NCI-H1930 (cell line): ENCODE results near the gene SPC24.
"Not testable (repeated sequence)": the region's sequence is repeated elsewhere in the genome, so short reads cannot be mapped to it uniquely, and the experiment has no call there.

Source experiments
- DNase-seq, 2 experiments: peaks; one replicate each; lab custom pipeline; 2025; lab: John Stamatoyannopoulos, UW

The SPC24 gene

DNA sequence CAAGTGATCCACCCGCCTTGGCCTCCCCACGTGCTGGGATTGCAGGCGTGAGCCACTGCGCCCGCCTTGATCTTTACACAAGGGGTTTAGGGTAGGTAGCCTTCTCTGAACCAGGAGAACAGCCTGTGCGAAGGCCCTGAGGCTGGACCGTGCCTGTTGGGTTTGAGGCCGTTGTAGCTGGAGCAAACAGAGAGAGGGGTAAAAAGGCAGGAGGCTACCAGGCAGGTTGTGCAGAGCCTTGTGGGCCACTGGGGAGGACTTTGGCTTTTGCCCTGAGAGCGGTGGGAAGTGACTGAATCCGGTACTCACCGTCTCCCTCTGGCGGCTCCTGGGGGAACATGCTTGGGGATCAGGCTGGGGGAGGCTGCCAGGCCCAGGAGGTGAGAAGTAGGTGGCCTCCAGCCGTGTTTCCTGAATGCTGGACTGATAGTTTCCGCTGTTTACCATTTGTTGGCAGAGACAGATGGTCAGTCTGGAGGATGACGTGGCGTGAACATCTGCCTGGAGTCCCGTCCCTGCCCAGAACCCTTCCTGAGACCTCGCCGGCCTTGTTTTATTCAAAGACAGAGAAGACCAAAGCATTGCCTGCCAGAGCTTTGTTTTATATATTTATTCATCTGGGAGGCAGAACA, 24.6 kb downstream of the SPC24 start:
- peak; percentile 12 to 41 for DNase-seq

- DNase-seq, result no peak
Observed at GRCh38 chr19:11127905-11128304, 27.7 kb downstream of the SPC24 start.

GRCh38 chr19:11125994-11126685, 29.4 kb downstream of the SPC24 start:
- DNase-seq, result peak; percentile 23 to 38

DNA sequence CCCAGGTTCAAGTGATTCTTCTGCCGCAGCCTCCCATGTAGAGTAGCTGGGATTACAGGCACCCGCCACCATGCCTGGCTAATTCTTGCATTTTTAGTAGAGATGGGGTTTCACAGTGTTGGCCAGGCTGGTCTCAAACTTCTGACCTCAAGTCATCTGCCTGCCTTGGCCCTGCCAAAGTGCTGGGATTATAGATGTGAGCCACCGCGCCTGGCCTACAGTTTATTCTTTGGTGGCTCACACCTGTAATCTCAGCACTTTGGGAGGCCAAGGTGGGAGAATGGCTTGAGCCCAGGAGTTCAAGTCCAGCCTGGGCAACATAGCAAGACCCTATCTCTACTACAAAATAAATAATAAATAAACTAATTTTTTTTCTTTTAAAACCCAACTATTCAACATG, 31.4 kb downstream of the SPC24 start:
- not testable (repeated sequence) for DNase-seq

DNA sequence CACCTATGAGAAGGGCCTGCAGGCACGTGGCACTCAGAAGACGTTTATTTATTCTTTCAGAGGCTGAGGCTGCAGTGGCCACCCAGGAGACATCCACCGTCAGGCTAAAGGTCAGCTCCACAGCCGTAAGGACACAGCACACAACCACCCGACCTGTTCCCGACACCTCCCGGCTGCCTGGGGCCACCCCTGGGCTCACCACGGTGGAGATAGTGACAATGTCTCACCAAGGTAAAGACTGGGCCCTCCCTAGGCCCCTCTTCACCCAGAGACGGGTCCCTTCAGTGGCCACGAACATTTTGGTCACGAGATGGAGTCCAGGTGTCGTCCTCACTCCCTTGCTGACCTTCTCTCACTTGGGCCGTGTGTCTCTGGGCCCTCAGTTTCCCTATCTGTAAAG, 32.5 kb downstream of the SPC24 start:
- no peak for DNase-seq

GRCh38 chr19:11121963-11122362, 33.6 kb downstream of the SPC24 start:
- DNase-seq, result not testable (repeated sequence)

GRCh38 chr19:11116507-11116906, 39.1 kb downstream of the SPC24 start:
- no peak for DNase-seq

DNA sequence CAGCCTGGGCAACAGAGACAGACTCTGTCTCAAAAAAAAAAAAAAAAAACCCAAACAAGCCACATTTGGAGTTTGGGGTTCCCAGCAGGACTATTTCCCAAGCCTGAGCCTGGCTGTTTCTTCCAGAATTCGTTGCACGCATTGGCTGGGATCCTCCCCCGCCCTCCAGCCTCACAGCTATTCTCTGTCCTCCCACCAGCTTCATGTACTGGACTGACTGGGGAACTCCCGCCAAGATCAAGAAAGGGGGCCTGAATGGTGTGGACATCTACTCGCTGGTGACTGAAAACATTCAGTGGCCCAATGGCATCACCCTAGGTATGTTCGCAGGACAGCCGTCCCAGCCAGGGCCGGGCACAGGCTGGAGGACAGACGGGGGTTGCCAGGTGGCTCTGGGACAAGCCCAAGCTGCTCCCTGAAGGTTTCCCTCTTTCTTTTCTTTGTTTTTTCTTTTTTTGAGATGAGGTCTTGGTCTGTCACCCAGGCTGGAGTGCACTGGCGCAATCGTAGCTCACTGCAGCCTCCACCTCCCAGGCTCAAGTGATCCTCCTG, 39.6 kb downstream of the SPC24 start:
- no peak for DNase-seq

DNA sequence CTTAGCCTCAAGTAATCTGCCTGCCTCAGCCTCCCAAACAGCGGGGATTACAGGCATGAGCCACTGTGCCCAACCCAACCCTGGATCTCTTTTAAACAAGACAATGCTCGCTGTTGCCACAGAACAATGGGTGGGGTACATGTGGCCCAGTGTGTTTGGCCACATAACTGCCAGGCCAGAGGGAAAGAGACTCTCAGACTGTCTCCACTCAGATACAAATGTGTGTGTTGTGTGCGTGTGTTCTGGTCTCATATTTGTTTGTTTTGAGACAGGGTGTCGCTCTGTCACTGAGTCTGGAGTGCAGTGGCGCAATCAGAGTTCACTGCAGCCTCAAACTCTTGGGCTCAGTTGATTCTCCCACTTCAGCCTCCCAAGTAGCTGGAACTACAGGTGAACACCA, 40.5 kb downstream of the SPC24 start:
- DNase-seq, result no peak

GRCh38 chr19:11113140-11113708, 42.4 kb downstream of the SPC24 start:
- no peak for DNase-seq

- DNase-seq, result no peak
Observed at GRCh38 chr19:11111771-11112144, 43.8 kb downstream of the SPC24 start.

DNA sequence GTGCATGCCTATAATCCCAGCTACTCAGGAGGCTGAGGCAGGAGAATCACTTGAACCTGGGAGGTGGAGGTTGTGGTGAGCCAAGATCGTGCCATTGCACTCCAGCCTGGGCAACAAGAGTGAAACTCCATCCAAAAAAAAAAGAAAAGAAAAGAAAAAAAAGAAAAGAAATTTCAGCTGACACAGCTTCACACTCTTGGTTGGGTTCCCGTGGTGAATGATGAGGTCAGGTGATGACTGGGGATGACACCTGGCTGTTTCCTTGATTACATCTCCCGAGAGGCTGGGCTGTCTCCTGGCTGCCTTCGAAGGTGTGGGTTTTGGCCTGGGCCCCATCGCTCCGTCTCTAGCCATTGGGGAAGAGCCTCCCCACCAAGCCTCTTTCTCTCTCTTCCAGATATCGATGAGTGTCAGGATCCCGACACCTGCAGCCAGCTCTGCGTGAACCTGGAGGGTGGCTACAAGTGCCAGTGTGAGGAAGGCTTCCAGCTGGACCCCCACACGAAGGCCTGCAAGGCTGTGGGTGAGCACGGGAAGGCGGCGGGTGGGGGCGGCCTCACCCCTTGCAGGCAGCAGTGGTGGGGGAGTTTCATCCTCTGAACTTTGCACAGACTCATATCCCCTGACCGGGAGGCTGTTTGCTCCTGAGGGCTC, 44.3 kb downstream of the SPC24 start:
- DNase-seq, result no peak

DNA sequence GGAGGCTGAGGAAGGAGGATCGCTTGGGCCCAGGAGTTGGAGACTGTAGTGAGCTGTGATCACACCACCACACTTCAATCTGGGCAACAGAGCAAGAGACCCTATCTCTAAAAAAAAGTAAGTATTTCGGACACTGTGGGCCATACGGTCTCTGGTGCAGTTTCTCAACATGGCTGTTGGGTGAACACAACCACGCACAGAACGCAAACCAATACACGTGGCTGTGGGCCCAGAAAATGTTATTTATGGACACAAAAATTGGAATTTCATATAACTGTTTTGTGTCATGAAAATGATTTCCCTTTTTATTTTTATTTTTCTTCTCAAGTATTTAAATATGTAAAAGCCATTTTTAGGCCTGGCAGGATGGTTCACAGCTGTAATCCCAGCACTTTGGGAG, 46.8 kb downstream of the SPC24 start:
- no peak for DNase-seq

GRCh38 chr19:11106477-11106876, 49.1 kb downstream of the SPC24 start:
- no peak for DNase-seq

GRCh38 chr19:11105014-11105636, 50.5 kb downstream of the SPC24 start:
- no peak for DNase-seq

- not testable (repeated sequence) for DNase-seq
Observed at GRCh38 chr19:11103667-11104066, 51.9 kb downstream of the SPC24 start.

- DNase-seq, result no peak
Observed at GRCh38 chr19:11102944-11103343, 52.6 kb downstream of the SPC24 start.

- no peak for DNase-seq
Observed at GRCh38 chr19:11101057-11101456, 54.5 kb downstream of the SPC24 start.

DNA sequence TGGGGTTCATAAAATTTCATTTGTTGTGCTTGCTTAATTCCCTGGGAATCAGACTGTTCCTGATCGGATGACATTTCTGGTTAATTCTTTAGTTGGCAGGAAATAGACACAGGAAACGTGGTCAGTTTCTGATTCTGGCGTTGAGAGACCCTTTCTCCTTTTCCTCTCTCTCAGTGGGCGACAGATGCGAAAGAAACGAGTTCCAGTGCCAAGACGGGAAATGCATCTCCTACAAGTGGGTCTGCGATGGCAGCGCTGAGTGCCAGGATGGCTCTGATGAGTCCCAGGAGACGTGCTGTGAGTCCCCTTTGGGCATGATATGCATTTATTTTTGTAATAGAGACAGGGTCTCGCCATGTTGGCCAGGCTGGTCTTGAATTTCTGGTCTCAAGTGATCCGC, 55.5 kb downstream of the SPC24 start:
- DNase-seq, result no peak

DNA sequence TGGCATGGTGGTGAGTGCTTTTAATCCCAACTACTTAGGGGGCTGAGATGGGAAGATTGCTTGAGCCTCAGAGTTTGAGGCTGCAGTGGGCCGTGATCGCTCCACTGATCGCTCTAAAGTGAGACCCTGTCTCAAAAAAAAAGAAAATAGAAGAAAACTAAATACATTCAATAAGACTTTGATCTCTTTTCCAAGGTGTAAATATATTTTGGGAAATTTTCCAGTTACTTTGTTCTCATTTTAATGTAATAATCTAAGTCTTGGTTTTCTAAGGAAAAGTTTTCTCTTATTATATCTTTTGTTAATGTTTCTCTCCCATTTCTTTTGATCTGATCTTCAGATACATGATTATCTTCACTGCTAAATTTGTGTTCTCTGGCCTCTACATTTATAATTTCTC, 56.7 kb downstream of the SPC24 start:
- DNase-seq, result no peak

DNA sequence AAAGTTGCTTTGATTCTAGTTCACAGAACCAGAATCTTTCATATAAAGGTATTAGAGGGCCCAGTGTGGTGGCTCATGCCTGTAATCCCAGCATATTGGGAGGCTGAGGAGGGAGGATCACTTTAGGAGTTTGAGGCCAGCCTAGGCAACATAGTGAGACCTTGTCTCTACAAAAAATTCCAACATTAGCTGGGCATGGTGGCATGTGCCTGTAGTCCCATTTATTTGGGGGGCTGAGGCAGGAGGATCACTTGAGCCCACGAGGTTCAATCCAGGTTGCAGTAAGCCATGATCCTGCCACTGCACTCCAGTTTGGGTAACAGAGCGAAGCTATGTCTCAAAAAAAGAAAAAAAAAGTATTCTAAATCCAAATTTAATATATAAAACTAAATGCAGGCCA, 57.3 kb downstream of the SPC24 start:
- no peak for DNase-seq

GRCh38 chr19:11097367-11097766, 58.2 kb downstream of the SPC24 start:
- not testable (repeated sequence) for DNase-seq
